SK-N-SH (cell line): ENCODE results near the gene CDIP1. TPM values are rescaled to one million over a fixed set of nuclear protein-coding genes. Genes with fewer than 3 reads are reported as not detected.

Experiments used
- CTCF ChIA-PET: fragments of 300-600, 350-600 bp; formaldehyde crosslinking; extraction: SDS; loops from one replicate; lab custom pipeline; 2021; lab: Yijun Ruan, JAX
- POLR2A ChIA-PET: fragments of 350-600 bp; sonication (Branson Sonifier 250); formaldehyde crosslinking; extraction: SDS; loops from one replicate; lab custom pipeline; 2020; ENCODE audit warnings: antibody characterized with exemption, inconsistent platforms; lab: Yijun Ruan, JAX
- DNase-seq: peaks from one replicate; pipeline ENCODE4 v3.0.0; 2012
- H2AFZ ChIP-seq: fragments of 200-600 bp; sonication (generic); 2 replicates; pipeline ENCODE4 v1.8.1; 2016; ENCODE audit warnings: antibody characterized with exemption, mild to moderate bottlenecking, low read depth
- H3F3A ChIP-seq: fragments of 200-600 bp; sonication (generic); replicated peaks from 2 replicates; pipeline ENCODE3; 2016; ENCODE audit warnings: antibody characterized with exemption, mild to moderate bottlenecking; ENCODE audit not compliant: insufficient read depth
- H3K27ac ChIP-seq, 2 experiments: fragments of 200-500 bp in 1 of 2; fragments of 200-600 bp in 1 of 2; sonication (Bioruptor generic) in 1 of 2; sonication (generic), shearing (Covaris generic) in 1 of 2; 2 replicates each; pipeline versions ENCODE4 v1.5.1 to v1.6.1; 2014 to 2016; ENCODE audit warnings: low read depth in 2 of 2, inconsistent platforms in 1 of 2, low read length in 1 of 2, mild to moderate bottlenecking in 1 of 2, mixed read lengths in 1 of 2
- H3K27me3 ChIP-seq: fragments of 200-600 bp; sonication (generic), shearing (Covaris generic); 2 replicates; pipeline ENCODE4 v1.6.1; 2016; ENCODE audit warnings: mixed run types; ENCODE audit not compliant: insufficient read depth
- H3K36me3 ChIP-seq, 2 experiments: fragments of 200-500 bp in 1 of 2; fragments of 200-600 bp in 1 of 2; sonication (Bioruptor generic) in 1 of 2; sonication (generic) in 1 of 2; replicated peaks in 1 of 2; 2 replicates each; pipeline versions ENCODE3 to v1.5.1; 2014 to 2016; ENCODE audit warnings: low read length in 1 of 2, mild to moderate bottlenecking in 1 of 2; ENCODE audit not compliant: insufficient read depth in 2 of 2, control insufficient read depth in 1 of 2
- H3K4me1 ChIP-seq, 2 experiments: fragments of 200-500 bp in 1 of 2; fragments of 200-600 bp in 1 of 2; sonication (Bioruptor generic) in 1 of 2; sonication (generic), shearing (Covaris generic) in 1 of 2; 2 replicates each; pipeline versions ENCODE4 v1.5.1 to v1.6.1; 2014 to 2016; ENCODE audit warnings: low read depth in 1 of 2, low read length in 1 of 2, mixed run types in 1 of 2; ENCODE audit not compliant: insufficient read depth in 2 of 2, control insufficient read depth in 1 of 2
- H3K4me2 ChIP-seq: fragments of 200-600 bp; sonication (generic), shearing (Covaris generic); 2 replicates; pipeline ENCODE4 v1.6.1; 2017; ENCODE audit warnings: mixed run types
- H3K4me3 ChIP-seq, 2 experiments: fragments of 200-500 bp in 1 of 2; fragments of 200-600 bp in 1 of 2; sonication (Bioruptor generic) in 1 of 2; sonication (generic), shearing (Covaris generic) in 1 of 2; 2 replicates each; pipeline versions ENCODE4 v1.5.1 to v1.8.1; 2014 to 2016; ENCODE audit warnings: low read depth in 2 of 2, inconsistent platforms in 1 of 2, low read length in 1 of 2, mild to moderate bottlenecking in 1 of 2, mixed read lengths in 1 of 2, moderate library complexity in 1 of 2
- H3K79me2 ChIP-seq: fragments of 200-600 bp; sonication (generic); 2 replicates; pipeline ENCODE4 v1.8.1; 2017; ENCODE audit warnings: mild to moderate bottlenecking; ENCODE audit not compliant: insufficient read depth
- H3K9ac ChIP-seq: fragments of 200-600 bp; sonication (generic); 2 replicates; pipeline ENCODE4 v1.6.1; 2017; ENCODE audit warnings: mixed run types
- H3K9me2 ChIP-seq: fragments of 200-600 bp; sonication (generic); 2 replicates; pipeline ENCODE4 v1.6.1; 2017; ENCODE audit warnings: mixed run types
- H3K9me3 ChIP-seq: fragments of 200-600 bp; sonication (generic); 2 replicates; pipeline ENCODE4 v1.6.1; 2017; ENCODE audit warnings: mixed run types, mild to moderate bottlenecking, moderate library complexity
- H4K20me1 ChIP-seq: fragments of 200-600 bp; sonication (generic); 2 replicates; pipeline ENCODE4 v1.6.1; 2017; ENCODE audit warnings: mild to moderate bottlenecking, mixed run types; ENCODE audit not compliant: insufficient read depth
- CHD2 ChIP-seq: fragments of 150-350 bp; IDR thresholded peaks from 2 replicates; pipeline ENCODE4 v1.6.1; 2018; ENCODE audit warnings: low read length; ENCODE audit not compliant: partially characterized antibody
- ELF1 ChIP-seq: IDR thresholded peaks from 2 replicates; pipeline ENCODE4 v1.4.0; 2012
- EP300 ChIP-seq, 2 experiments: IDR thresholded peaks; 2 replicates each; pipeline versions ENCODE4 v1.4.0 to v1.6.1; 2012; ENCODE audit warnings: borderline replicate concordance in 1 of 2, low read depth in 1 of 2, low read length in 1 of 2
- EZH2phosphoT487 ChIP-seq: fragments of 200-600 bp; sonication (generic); IDR thresholded peaks from 2 replicates; pipeline ENCODE4 v1.6.1; 2017; ENCODE audit warnings: low read depth, mixed run types, mild to moderate bottlenecking, antibody characterized with exemption, moderate library complexity, borderline replicate concordance
- FOSL2 ChIP-seq: IDR thresholded peaks from 2 replicates; pipeline ENCODE4 v1.4.0; 2012; ENCODE audit warnings: low read depth, mild to moderate bottlenecking, moderate library complexity, borderline replicate concordance
- FOXM1 ChIP-seq: IDR thresholded peaks from 2 replicates; pipeline ENCODE4 v1.4.0; 2012; ENCODE audit warnings: low read depth, mild to moderate bottlenecking
- GATA2 ChIP-seq: sonication (generic); formaldehyde crosslinking; IDR thresholded peaks from 2 replicates; pipeline ENCODE4 v1.5.0; 2020; ENCODE audit warnings: mild to moderate bottlenecking, missing genetic modification reagents
- JUND ChIP-seq: IDR thresholded peaks from 2 replicates; pipeline ENCODE4 v1.4.0; 2012
- NRF1 ChIP-seq: IDR thresholded peaks from 2 replicates; pipeline ENCODE4 v1.6.1; 2012; ENCODE audit warnings: low read depth, mild to moderate bottlenecking, low read length
- RCOR1 ChIP-seq: fragments of 150-350 bp; IDR thresholded peaks from 2 replicates; pipeline ENCODE4 v1.6.1; 2017; ENCODE audit warnings: antibody characterized with exemption, low read length
- RFX5 ChIP-seq: IDR thresholded peaks from 2 replicates; pipeline ENCODE4 v1.6.1; 2012; ENCODE audit warnings: mild to moderate bottlenecking, improper control_type of control experiment, low read length
- SIN3A ChIP-seq: IDR thresholded peaks from 2 replicates; pipeline ENCODE4 v1.6.1; 2012; ENCODE audit warnings: low read depth, mild to moderate bottlenecking, low read length, moderate library complexity, borderline replicate concordance
- TCF12 ChIP-seq: IDR thresholded peaks from 2 replicates; pipeline ENCODE4 v1.4.0; 2012
- TEAD4 ChIP-seq: IDR thresholded peaks from 2 replicates; pipeline ENCODE4 v1.4.0; 2012; ENCODE audit warnings: mild to moderate bottlenecking, borderline replicate concordance; ENCODE audit not compliant: insufficient read depth
- WGBS: methylation state at CpG from one replicate; pipeline ENCODE4 v1.1.6; 2017; ENCODE audit warnings: low lambda C conversion rate; 5-methylcytosine and 5-hydroxymethylcytosine counted together
- polyA plus RNA-seq, 3 experiments: library from polyadenylated mRNA; depleted of rRNA; stranded (reverse); fragments of >200 nt; gene quantifications; 2 replicates each; pipeline ENCODE4 v1.2.3, GENCODE V29; 2012
- TF ChIP-seq, protein P1 (sequence below): fragments of 200-600 bp; sonication (generic); IDR thresholded peaks from 2 replicates; pipeline ENCODE4 v1.6.1; 2017; ENCODE audit warnings: antibody characterized with exemption, mild to moderate bottlenecking, moderate library complexity
- TF ChIP-seq, protein P2 (sequence below): IDR thresholded peaks from 2 replicates; pipeline ENCODE4; 2012
- TF ChIP-seq, protein P3 (sequence below): IDR thresholded peaks from 2 replicates; pipeline ENCODE4 v1.4.0; 2012; ENCODE audit warnings: low read depth
- TF ChIP-seq, protein P4 (sequence below): fragments of 150-350 bp; IDR thresholded peaks from 2 replicates; pipeline ENCODE4 v1.6.1; 2016; ENCODE audit warnings: mild to moderate bottlenecking, low read depth, low read length
- TF ChIP-seq, protein P5 (sequence below): IDR thresholded peaks from 2 replicates; pipeline ENCODE4 v1.4.0; 2012; ENCODE audit warnings: low read depth, borderline replicate concordance

The CDIP1 gene
- polyA plus RNA-seq, 1 of the 3 experiments (the other 2 are of a cell fraction), result 30.2 TPM

DNA sequence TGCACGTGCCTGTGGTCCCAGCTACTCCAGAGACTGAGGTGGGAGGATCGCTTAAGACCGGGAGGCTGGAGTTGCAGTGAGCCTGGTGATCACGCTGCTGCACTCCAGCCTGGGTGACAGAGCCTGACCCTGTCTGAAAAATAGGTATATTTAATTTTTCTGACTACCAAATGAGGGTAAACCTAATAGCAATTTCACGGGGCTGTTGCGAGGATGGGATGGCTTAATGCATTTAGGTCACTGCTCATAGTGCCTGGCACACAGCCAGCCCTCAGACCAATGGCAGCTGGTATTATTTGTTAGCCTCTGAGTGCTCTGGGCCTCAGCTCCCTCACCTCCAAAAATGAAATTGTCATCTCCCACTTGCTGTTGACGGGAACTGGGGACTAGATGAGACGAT, 5.9 kb upstream of the CDIP1 start:
- H3K27me3 ChIP-seq, result no peaks in the 10 kb centered on the region
- no peak overlapping the region for H3K9ac ChIP-seq
- ChIA-PET POLR2A (no interaction called here), CTCF (interaction anchor here (0.8 to 12.8 kb wide), 3 partner anchors 12 to 44 kb away, joined by 3 to 182 read pairs (median 3); no protein-coding TSS in a partner anchor)
- no peaks in the 10 kb centered on the region for H4K20me1 ChIP-seq
- no peak overlapping the region for H3K4me3 ChIP-seq
- H3K4me2 ChIP-seq, result no peak overlapping the region
- H3K9me2 ChIP-seq, result no peaks in the 10 kb centered on the region
- no peaks in the 10 kb centered on the region for H3K36me3 ChIP-seq
- no peaks in the 10 kb centered on the region for H3K79me2 ChIP-seq
- no peaks in the 10 kb centered on the region for H3F3A ChIP-seq
- H3K27ac ChIP-seq, result no peak overlapping the region
- WGBS, result 60% methylated on average over 8 of the region's 8 CpGs
- no peak for TF ChIP-seq TCF12
- TF ChIP-seq RFX5, result no peak
- TF ChIP-seq, protein P1, sequence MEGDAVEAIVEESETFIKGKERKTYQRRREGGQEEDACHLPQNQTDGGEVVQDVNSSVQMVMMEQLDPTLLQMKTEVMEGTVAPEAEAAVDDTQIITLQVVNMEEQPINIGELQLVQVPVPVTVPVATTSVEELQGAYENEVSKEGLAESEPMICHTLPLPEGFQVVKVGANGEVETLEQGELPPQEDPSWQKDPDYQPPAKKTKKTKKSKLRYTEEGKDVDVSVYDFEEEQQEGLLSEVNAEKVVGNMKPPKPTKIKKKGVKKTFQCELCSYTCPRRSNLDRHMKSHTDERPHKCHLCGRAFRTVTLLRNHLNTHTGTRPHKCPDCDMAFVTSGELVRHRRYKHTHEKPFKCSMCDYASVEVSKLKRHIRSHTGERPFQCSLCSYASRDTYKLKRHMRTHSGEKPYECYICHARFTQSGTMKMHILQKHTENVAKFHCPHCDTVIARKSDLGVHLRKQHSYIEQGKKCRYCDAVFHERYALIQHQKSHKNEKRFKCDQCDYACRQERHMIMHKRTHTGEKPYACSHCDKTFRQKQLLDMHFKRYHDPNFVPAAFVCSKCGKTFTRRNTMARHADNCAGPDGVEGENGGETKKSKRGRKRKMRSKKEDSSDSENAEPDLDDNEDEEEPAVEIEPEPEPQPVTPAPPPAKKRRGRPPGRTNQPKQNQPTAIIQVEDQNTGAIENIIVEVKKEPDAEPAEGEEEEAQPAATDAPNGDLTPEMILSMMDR, result no peak
- no peak for TF ChIP-seq EP300 (IDR thresholded peaks at IDR 0.05; ENCODE audit: borderline replicate concordance in 1 of 2, low read depth in 1 of 2, low read length in 1 of 2)
- TF ChIP-seq CHD2, result no peak
- TF ChIP-seq NRF1, result no peak
- TF ChIP-seq FOXM1, result no peak
- no peak for TF ChIP-seq GATA2 (CRISPR knock-in tag)
- TF ChIP-seq, protein P2, sequence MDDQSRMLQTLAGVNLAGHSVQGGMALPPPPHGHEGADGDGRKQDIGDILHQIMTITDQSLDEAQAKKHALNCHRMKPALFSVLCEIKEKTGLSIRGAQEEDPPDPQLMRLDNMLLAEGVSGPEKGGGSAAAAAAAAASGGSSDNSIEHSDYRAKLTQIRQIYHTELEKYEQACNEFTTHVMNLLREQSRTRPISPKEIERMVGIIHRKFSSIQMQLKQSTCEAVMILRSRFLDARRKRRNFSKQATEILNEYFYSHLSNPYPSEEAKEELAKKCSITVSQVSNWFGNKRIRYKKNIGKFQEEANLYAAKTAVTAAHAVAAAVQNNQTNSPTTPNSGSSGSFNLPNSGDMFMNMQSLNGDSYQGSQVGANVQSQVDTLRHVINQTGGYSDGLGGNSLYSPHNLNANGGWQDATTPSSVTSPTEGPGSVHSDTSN, result no peak
- TF ChIP-seq, protein P3, sequence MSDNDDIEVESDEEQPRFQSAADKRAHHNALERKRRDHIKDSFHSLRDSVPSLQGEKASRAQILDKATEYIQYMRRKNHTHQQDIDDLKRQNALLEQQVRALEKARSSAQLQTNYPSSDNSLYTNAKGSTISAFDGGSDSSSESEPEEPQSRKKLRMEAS, result no peak
- TF ChIP-seq FOSL2, result no peak
- no peak for TF ChIP-seq ELF1
- no peak for TF ChIP-seq TEAD4
- TF ChIP-seq JUND, result no peak
- TF ChIP-seq RCOR1, result no peak
- TF ChIP-seq SIN3A, result no peak
- TF ChIP-seq, protein P4, sequence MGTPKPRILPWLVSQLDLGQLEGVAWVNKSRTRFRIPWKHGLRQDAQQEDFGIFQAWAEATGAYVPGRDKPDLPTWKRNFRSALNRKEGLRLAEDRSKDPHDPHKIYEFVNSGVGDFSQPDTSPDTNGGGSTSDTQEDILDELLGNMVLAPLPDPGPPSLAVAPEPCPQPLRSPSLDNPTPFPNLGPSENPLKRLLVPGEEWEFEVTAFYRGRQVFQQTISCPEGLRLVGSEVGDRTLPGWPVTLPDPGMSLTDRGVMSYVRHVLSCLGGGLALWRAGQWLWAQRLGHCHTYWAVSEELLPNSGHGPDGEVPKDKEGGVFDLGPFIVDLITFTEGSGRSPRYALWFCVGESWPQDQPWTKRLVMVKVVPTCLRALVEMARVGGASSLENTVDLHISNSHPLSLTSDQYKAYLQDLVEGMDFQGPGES, result no peak
- TF ChIP-seq, protein P5, sequence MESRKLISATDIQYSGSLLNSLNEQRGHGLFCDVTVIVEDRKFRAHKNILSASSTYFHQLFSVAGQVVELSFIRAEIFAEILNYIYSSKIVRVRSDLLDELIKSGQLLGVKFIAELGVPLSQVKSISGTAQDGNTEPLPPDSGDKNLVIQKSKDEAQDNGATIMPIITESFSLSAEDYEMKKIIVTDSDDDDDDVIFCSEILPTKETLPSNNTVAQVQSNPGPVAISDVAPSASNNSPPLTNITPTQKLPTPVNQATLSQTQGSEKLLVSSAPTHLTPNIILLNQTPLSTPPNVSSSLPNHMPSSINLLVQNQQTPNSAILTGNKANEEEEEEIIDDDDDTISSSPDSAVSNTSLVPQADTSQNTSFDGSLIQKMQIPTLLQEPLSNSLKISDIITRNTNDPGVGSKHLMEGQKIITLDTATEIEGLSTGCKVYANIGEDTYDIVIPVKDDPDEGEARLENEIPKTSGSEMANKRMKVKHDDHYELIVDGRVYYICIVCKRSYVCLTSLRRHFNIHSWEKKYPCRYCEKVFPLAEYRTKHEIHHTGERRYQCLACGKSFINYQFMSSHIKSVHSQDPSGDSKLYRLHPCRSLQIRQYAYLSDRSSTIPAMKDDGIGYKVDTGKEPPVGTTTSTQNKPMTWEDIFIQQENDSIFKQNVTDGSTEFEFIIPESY, result no peak
- TF ChIP-seq EZH2phosphoT487, result no peak
- H3K9me3 ChIP-seq, result no peaks in the 10 kb centered on the region; the same call in 1 of the 2 replicates
- H2AFZ ChIP-seq, result no peak overlapping the region
- no peak for DNase-seq
- H3K4me1 ChIP-seq, result peaks cover 0 to 4% of the 10 kb centered on the region in 2 experiments; a peak in 1 of 4 replicates
